ENCODE results near the gene RNF31. TPM values are rescaled to one million over a fixed set of nuclear protein-coding genes. Genes with fewer than 3 reads are reported as not detected.
A peak's percentile ranks its signal among the peaks of the same experiment; 100 is the strongest.

The RNF31 gene
- polyA plus RNA-seq, 1 donor = 39.1 TPM

DNA sequence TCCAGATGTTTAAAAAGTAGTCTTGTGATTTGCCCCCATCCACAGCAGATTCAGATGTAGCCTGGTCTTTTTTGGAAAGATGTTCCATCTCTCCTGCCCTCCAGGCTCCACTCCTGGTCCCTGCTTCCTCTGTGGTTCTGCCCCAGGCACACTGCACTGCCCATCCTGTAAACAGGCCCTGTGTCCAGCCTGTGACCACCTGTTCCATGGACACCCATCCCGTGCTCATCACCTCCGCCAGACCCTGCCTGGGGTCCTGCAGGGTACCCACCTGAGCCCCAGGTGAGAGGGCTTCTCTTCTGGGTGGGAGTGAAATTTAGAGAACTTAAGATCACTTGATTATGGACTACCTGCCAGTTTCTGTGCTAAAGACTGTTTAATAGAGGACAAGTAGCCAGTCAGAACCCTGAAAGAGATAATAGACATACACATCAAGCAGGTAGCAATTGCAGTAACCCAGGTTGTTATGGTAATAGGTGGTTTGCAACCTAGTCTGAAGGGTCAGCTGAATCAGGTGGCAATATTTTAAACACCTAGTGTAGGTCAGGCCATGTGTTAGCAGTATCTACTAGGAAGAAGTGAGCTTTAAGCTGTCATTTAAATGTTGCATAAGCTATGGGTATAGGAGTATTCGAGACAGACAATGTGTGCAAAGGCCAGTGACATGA, 2.1 kb downstream of the RNF31 start:
- Histone ChIP-seq H3K9me3 (ENCODE audit: control insufficient read depth, low read depth, low read length) (no peaks in the 10 kb centered on the region), H3K4me1 (ENCODE audit: control insufficient read depth, insufficient read depth, low read length) (peaks cover 24% of the 10 kb centered on the region), H3K27ac (ENCODE audit: low read length) (no peak overlapping the region), H3K4me3 (ENCODE audit: low read length) (no peak overlapping the region), H3K27me3 (ENCODE audit: control insufficient read depth, insufficient read depth, low read length) (no peaks in the 10 kb centered on the region), H3K36me3 (ENCODE audit: control insufficient read depth, insufficient read depth, low read length) (peaks cover 49% of the 10 kb centered on the region)
- no peak for DNase-seq
- whole genome bisulfite sequencing (ENCODE audit: insufficient coverage, low lambda C conversion rate) = no CpG with 5 or more reads among the region's 3 CpGs

DNA sequence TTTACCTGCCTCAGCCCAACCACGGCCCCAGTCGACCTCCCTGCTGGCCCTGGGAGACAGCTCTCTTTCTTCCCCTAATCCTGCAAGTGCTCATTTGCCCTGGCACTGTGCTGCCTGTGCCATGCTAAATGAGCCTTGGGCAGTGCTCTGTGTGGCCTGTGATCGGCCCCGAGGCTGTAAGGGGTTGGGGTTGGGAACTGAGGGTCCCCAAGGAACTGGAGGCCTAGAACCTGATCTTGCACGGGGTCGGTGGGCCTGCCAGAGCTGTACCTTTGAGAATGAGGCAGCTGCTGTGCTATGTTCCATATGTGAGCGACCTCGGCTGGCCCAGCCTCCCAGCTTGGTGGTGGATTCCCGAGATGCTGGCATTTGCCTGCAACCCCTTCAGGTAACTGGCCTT, 2.8 kb downstream of the RNF31 start:
- H3K27ac ChIP-seq (ENCODE audit: low read length) = no peak overlapping the region
- no peak for DNase-seq
- peaks cover 53% of the 10 kb centered on the region for H3K36me3 ChIP-seq (ENCODE audit: control insufficient read depth, insufficient read depth, low read length)
- H3K4me1 ChIP-seq (ENCODE audit: control insufficient read depth, insufficient read depth, low read length) = peaks cover 20% of the 10 kb centered on the region
- no CpG with 5 or more reads among the region's 9 CpGs for WGBS (ENCODE audit: insufficient coverage, low lambda C conversion rate)
- H3K9me3 ChIP-seq (ENCODE audit: control insufficient read depth, low read depth, low read length) = no peaks in the 10 kb centered on the region
- no peaks in the 10 kb centered on the region for H3K27me3 ChIP-seq (ENCODE audit: control insufficient read depth, insufficient read depth, low read length)
- H3K4me3 ChIP-seq (ENCODE audit: low read length) = no peak overlapping the region

DNA sequence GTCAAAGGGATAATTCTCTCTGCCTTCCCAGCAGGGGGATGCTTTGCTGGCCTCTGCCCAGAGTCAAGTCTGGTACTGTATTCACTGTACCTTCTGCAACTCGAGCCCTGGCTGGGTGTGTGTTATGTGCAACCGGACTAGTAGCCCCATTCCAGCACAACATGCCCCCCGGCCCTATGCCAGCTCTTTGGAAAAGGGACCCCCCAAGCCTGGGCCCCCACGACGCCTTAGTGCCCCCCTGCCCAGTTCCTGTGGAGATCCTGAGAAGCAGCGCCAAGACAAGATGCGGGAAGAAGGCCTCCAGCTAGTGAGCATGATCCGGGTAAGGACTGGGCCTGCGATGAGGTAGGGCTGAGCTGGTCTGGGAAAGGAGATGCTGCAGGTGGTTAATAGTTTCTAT, 3.3 kb downstream of the RNF31 start:
- no CpG with 5 or more reads among the region's 9 CpGs for WGBS (ENCODE audit: insufficient coverage, low lambda C conversion rate)
- Histone ChIP-seq H3K4me1 (ENCODE audit: control insufficient read depth, insufficient read depth, low read length) (peaks cover 15% of the 10 kb centered on the region), H3K36me3 (ENCODE audit: control insufficient read depth, insufficient read depth, low read length) (peaks cover 58% of the 10 kb centered on the region), H3K4me3 (ENCODE audit: low read length) (no peak overlapping the region), H3K9me3 (ENCODE audit: control insufficient read depth, low read depth, low read length) (no peaks in the 10 kb centered on the region), H3K27me3 (ENCODE audit: control insufficient read depth, insufficient read depth, low read length) (no peaks in the 10 kb centered on the region), H3K27ac (ENCODE audit: low read length) (no peak overlapping the region)
- no peak for DNase-seq

DNA sequence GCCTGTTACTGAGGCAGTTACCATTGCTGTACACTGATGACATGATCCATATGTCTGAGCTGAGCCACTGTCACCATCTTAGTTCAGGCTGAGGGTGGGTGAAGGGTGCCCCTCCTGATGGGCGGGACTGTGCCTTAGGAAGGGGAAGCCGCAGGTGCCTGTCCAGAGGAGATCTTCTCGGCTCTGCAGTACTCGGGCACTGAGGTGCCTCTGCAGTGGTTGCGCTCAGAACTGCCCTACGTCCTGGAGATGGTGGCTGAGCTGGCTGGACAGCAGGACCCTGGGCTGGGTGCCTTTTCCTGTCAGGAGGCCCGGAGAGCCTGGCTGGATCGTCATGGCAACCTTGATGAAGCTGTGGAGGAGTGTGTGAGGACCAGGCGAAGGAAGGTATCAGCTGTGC, 3.7 kb downstream of the RNF31 start:
- WGBS (ENCODE audit: insufficient coverage, low lambda C conversion rate) = no CpG with 5 or more reads among the region's 9 CpGs
- peaks cover 11% of the 10 kb centered on the region for H3K4me1 ChIP-seq (ENCODE audit: control insufficient read depth, insufficient read depth, low read length)
- no peak overlapping the region for H3K27ac ChIP-seq (ENCODE audit: low read length)
- no peak overlapping the region for H3K4me3 ChIP-seq (ENCODE audit: low read length)
- DNase-seq = no peak
- no peaks in the 10 kb centered on the region for H3K27me3 ChIP-seq (ENCODE audit: control insufficient read depth, insufficient read depth, low read length)
- H3K36me3 ChIP-seq (ENCODE audit: control insufficient read depth, insufficient read depth, low read length) = peaks cover 62% of the 10 kb centered on the region
- no peaks in the 10 kb centered on the region for H3K9me3 ChIP-seq (ENCODE audit: control insufficient read depth, low read depth, low read length)

DNA sequence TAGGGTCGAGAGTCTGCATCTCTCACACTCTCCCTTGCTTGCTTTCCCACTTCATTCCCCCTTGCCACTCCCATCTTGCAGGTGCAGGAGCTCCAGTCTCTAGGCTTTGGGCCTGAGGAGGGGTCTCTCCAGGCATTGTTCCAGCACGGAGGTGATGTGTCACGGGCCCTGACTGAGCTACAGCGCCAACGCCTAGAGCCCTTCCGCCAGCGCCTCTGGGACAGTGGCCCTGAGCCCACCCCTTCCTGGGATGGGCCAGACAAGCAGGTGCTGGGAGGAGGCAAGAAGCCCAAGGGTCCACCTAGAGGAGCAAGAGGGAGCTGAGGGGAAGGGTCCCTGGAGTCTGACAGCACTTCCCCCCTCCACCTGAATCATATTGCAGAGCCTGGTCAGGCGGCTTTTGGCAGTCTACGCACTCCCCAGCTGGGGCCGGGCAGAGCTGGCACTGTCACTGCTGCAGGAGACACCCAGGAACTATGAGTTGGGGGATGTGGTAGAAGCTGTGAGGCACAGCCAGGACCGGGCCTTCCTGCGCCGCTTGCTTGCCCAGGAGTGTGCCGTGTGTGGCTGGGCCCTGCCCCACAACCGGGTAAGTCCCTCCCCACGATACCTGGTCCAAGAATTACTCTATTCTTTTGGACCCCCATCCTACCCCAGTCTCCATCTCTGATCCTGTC, 4.2 kb downstream of the RNF31 start:
- Histone ChIP-seq H3K9me3 (ENCODE audit: control insufficient read depth, low read depth, low read length) (no peaks in the 10 kb centered on the region), H3K27me3 (ENCODE audit: control insufficient read depth, insufficient read depth, low read length) (no peaks in the 10 kb centered on the region), H3K36me3 (ENCODE audit: control insufficient read depth, insufficient read depth, low read length) (peaks cover 66% of the 10 kb centered on the region), H3K27ac (ENCODE audit: low read length) (no peak overlapping the region), H3K4me1 (ENCODE audit: control insufficient read depth, insufficient read depth, low read length) (peaks cover 9% of the 10 kb centered on the region), H3K4me3 (ENCODE audit: low read length) (no peak overlapping the region)
- no CpG with 5 or more reads among the region's 16 CpGs for WGBS (ENCODE audit: insufficient coverage, low lambda C conversion rate)
- DNase-seq = no peak

DNA sequence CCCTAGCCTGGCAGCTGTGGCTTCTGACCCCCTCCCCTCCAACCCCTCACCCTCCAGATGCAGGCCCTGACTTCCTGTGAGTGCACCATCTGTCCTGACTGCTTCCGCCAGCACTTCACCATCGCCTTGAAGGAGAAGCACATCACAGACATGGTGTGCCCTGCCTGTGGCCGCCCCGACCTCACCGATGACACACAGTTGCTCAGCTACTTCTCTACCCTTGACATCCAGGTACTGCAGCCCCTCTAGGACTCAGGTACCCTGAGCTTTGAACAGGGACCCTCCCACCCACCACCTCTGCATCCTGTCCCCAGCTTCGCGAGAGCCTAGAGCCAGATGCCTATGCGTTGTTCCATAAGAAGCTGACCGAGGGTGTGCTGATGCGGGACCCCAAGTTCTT, 7.8 kb downstream of the RNF31 start:
- Histone ChIP-seq H3K27me3 (ENCODE audit: control insufficient read depth, insufficient read depth, low read length) (no peaks in the 10 kb centered on the region), H3K27ac (ENCODE audit: low read length) (no peak overlapping the region), H3K9me3 (ENCODE audit: control insufficient read depth, low read depth, low read length) (no peaks in the 10 kb centered on the region), H3K4me1 (ENCODE audit: control insufficient read depth, insufficient read depth, low read length) (peaks cover 4% of the 10 kb centered on the region), H3K4me3 (ENCODE audit: low read length) (no peak overlapping the region), H3K36me3 (ENCODE audit: control insufficient read depth, insufficient read depth, low read length) (peaks cover 76% of the 10 kb centered on the region)
- no peak for DNase-seq
- no CpG with 5 or more reads among the region's 10 CpGs for WGBS (ENCODE audit: insufficient coverage, low lambda C conversion rate)

DNA sequence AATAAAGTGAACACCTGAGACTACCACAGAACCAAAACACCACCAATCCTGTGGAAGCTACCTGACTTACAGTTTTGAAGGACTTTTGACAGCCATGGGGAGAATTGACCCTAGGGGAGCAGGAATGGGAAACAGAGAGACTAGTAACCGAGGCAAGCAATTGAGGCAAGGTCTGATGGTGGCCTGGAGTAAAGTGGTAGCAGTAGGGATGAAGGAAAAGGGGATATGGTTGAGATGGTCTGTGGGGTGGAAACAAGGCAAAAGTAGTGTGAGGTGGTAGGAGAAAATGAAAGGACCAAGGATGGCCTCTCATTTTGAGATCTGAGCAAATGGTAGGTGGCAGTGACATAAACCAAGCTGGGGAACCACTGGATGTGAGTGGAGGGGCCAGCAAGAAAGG, 9.5 kb downstream of the RNF31 start:
- Histone ChIP-seq H3K27ac (ENCODE audit: low read length) (no peak overlapping the region), H3K9me3 (ENCODE audit: control insufficient read depth, low read depth, low read length) (no peaks in the 10 kb centered on the region), H3K27me3 (ENCODE audit: control insufficient read depth, insufficient read depth, low read length) (no peaks in the 10 kb centered on the region), H3K4me3 (ENCODE audit: low read length) (no peak overlapping the region), H3K4me1 (ENCODE audit: control insufficient read depth, insufficient read depth, low read length) (peaks cover 14% of the 10 kb centered on the region), H3K36me3 (ENCODE audit: control insufficient read depth, insufficient read depth, low read length) (peaks cover 65% of the 10 kb centered on the region)
- WGBS (ENCODE audit: insufficient coverage, low lambda C conversion rate) = 100% methylated on average over 1 of the region's 1 CpG
- no peak for DNase-seq

DNA sequence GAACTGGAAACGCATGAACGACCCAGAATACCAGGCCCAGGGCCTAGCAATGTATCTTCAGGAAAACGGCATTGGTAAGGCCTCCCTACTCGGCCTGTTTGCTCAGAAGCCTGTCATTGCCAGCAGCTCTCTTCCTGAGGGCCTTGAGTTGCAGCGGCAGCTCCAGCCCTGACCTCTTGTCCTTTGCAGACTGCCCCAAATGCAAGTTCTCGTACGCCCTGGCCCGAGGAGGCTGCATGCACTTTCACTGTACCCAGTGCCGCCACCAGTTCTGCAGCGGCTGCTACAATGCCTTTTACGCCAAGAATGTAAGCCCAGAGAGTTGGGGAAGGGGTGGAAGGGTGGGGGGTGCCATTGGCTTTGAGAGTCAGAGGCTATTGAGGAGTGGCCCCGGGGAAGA, 10.0 kb downstream of the RNF31 start:
- Histone ChIP-seq H3K9me3 (ENCODE audit: control insufficient read depth, low read depth, low read length) (no peaks in the 10 kb centered on the region), H3K27ac (ENCODE audit: low read length) (no peak overlapping the region), H3K4me1 (ENCODE audit: control insufficient read depth, insufficient read depth, low read length) (peaks cover 19% of the 10 kb centered on the region), H3K4me3 (ENCODE audit: low read length) (no peak overlapping the region), H3K36me3 (ENCODE audit: control insufficient read depth, insufficient read depth, low read length) (peaks cover 63% of the 10 kb centered on the region), H3K27me3 (ENCODE audit: control insufficient read depth, insufficient read depth, low read length) (no peaks in the 10 kb centered on the region)
- WGBS (ENCODE audit: insufficient coverage, low lambda C conversion rate) = no CpG with 5 or more reads among the region's 12 CpGs
- no peak for DNase-seq

DNA sequence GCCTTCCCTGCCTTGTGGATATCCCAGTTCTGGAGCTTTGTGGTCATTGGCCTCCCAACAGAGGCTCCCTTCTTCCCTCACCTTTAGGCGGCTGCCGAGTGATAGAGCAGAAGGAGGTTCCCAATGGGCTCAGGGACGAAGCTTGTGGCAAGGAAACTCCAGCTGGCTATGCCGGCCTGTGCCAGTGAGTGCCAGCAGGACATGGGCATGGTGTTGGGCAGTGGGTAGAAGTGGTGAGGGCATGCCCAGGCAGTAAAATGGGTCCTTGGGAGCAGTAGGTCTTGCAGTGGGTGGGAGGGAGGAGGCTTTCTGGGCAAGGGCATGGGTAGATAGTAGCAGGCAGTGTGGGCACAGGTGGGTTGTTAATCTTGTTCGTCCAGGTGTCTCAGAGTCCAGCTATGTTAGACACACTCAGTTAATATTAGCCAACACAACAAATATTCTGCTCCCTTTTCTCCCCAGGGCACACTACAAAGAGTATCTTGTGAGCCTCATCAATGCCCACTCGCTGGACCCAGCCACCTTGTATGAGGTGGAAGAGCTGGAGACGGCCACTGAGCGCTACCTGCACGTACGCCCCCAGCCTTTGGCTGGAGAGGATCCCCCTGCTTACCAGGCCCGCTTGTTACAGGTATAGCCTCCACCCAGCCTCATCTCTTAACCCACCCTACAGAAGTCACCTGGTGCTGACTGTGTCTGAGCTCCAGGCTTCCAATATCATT, 12.6 kb downstream of the RNF31 start:
- Histone ChIP-seq H3K27ac (ENCODE audit: low read length) (peak overlapping the region; percentile 68), H3K4me1 (ENCODE audit: control insufficient read depth, insufficient read depth, low read length) (peaks cover 30% of the 10 kb centered on the region), H3K4me3 (ENCODE audit: low read length) (no peak overlapping the region), H3K27me3 (ENCODE audit: control insufficient read depth, insufficient read depth, low read length) (no peaks in the 10 kb centered on the region), H3K9me3 (ENCODE audit: control insufficient read depth, low read depth, low read length) (no peaks in the 10 kb centered on the region), H3K36me3 (ENCODE audit: control insufficient read depth, insufficient read depth, low read length) (peaks cover 70% of the 10 kb centered on the region)
- no CpG with 5 or more reads among the region's 11 CpGs for WGBS (ENCODE audit: insufficient coverage, low lambda C conversion rate)
- no peak for DNase-seq

DNA sequence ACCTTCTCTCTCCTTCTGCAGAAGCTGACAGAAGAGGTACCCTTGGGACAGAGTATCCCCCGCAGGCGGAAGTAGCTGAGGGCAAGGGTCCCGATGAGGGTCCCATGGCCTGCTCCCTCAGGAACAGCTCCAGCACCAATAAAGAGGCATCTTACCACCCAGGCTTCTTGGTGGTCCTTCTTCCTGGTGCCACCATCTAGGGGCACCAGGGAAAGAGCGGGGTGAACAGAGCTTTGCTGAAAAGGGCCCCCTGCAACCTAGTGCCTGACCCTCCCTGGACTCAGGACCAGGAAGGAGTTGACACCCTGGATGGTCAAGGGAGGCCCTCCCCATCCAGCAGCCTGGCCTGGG, 13.2 kb downstream of the RNF31 start:
- no CpG with 5 or more reads among the region's 4 CpGs for WGBS (ENCODE audit: insufficient coverage, low lambda C conversion rate)
- DNase-seq = no peak
- H3K36me3 ChIP-seq (ENCODE audit: control insufficient read depth, insufficient read depth, low read length) = peaks cover 70% of the 10 kb centered on the region
- H3K4me3 ChIP-seq (ENCODE audit: low read length) = no peak overlapping the region
- H3K27me3 ChIP-seq (ENCODE audit: control insufficient read depth, insufficient read depth, low read length) = no peaks in the 10 kb centered on the region
- H3K27ac ChIP-seq (ENCODE audit: low read length) = peak overlapping the region; percentile 68
- no peaks in the 10 kb centered on the region for H3K9me3 ChIP-seq (ENCODE audit: control insufficient read depth, low read depth, low read length)
- peaks cover 30% of the 10 kb centered on the region for H3K4me1 ChIP-seq (ENCODE audit: control insufficient read depth, insufficient read depth, low read length)
